PFSK-1 (cell line): ENCODE data around the gene SLC48A1.

Experiments used
- POLR2AphosphoS5 ChIP-seq: IDR thresholded peaks from 2 replicates; pipeline ENCODE4 v1.6.1; 2012; ENCODE audit warnings: low read depth, mild to moderate bottlenecking, control low read depth, low read length, moderate library complexity
- REST ChIP-seq, 2 experiments: IDR thresholded peaks; 2 replicates each; pipeline versions ENCODE4 v1.6.1 to v1.8.0; 2011 to 2012; ENCODE audit warnings: low read depth in 2 of 2, low read length in 2 of 2, control low read depth in 1 of 2, inconsistent platforms in 1 of 2, mild to moderate bottlenecking in 1 of 2, moderate library complexity in 1 of 2; ENCODE audit not compliant: insufficient read depth in 1 of 2
- SIN3A ChIP-seq: IDR thresholded peaks from 2 replicates; pipeline ENCODE4 v1.6.1; 2012; ENCODE audit warnings: mild to moderate bottlenecking, low read length, moderate library complexity, borderline replicate concordance; ENCODE audit not compliant: insufficient read depth
- TAF1 ChIP-seq: IDR thresholded peaks from 2 replicates; pipeline ENCODE4 v1.6.1; 2012; ENCODE audit warnings: low read length, control low read depth, borderline replicate concordance; ENCODE audit not compliant: insufficient read depth

GRCh38 chr12:47783024-47783755, 10.2 kb downstream of the SLC48A1 start:
- TF ChIP-seq POLR2AphosphoS5 = no peak
- no peak for TF ChIP-seq SIN3A
- no peak for TF ChIP-seq TAF1
- TF ChIP-seq REST (IDR thresholded peaks at IDR 0.05; ENCODE audit: insufficient read depth in 1 of 2, low read depth in 2 of 2, low read length in 2 of 2) = no peak
